ENCODE data around the gene CLCNKA. TPM values are rescaled to one million over a fixed set of nuclear protein-coding genes. Genes with fewer than 3 reads are reported as not detected.
"Not testable (repeated sequence)": the region's sequence is repeated elsewhere in the genome, so short reads cannot be mapped to it uniquely, and the experiment has no call there.

The CLCNKA gene
- total RNA-seq, 5 donors from 2014 or later (not counting 1 experiment from before 2014, with no cell fraction given): not detected

DNA sequence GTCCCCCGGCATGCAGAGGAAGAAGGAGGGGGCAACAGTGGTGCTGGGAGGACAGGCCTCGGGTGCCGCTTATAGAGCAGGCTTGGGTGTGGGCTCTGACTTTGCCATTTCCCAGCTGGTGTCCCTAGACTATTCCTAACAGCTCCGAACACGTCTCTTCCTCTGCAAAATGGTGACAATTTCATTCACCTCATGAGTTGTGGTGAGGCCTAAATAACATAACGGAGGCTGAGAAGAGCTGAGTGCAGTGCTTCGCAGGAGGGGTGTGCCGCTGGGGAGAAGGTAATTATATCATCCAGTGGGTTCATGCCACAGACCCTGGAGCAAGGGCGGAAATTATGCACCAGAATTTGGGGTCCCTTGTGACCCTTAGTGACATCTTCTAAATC lies 40.8 kb downstream of the CLCNKA start:
- peaks cover 0 to 26% of the 10 kb centered on the region in 2 experiments for H3K27me3 ChIP-seq (replicated peaks in 1 of 2; ENCODE audit: control insufficient read depth in 2 of 2, extremely low read depth in 1 of 2, insufficient read depth in 2 of 2, low read length in 1 of 2)
- H3K27me3 Mint-ChIP-seq; H3K9me3 Mint-ChIP-seq; H3K4me3 ChIP-seq (ENCODE audit: control insufficient read depth in 1 of 2, extremely low read depth in 1 of 2, low read length in 1 of 2); DNase-seq; H3K4me1 ChIP-seq (ENCODE audit: control insufficient read depth in 1 of 2, extremely low read depth in 1 of 2, insufficient read depth in 2 of 2, low read length in 2 of 2); CTCF ChIA-PET; H3K27ac ChIP-seq (ENCODE audit: low read length); H3K36me3 ChIP-seq (ENCODE audit: control insufficient read depth in 2 of 2, extremely low read depth in 1 of 2, insufficient read depth in 1 of 2, low read length in 1 of 2); H3K9me3 ChIP-seq; POLR2A ChIA-PET; H3K36me3 Mint-ChIP-seq; H3K27ac Mint-ChIP-seq; ATAC-seq (replicated peaks in 1 of 4); H3K4me3 Mint-ChIP-seq: not testable (repeated sequence)
- WGBS (ENCODE audit: insufficient coverage): 92% methylated on average over 1 of the region's 9 CpGs
- H3K4me1 Mint-ChIP-seq: peaks cover 14 to 18% (median 18%) of the 10 kb centered on the region in 3 donors

DNA sequence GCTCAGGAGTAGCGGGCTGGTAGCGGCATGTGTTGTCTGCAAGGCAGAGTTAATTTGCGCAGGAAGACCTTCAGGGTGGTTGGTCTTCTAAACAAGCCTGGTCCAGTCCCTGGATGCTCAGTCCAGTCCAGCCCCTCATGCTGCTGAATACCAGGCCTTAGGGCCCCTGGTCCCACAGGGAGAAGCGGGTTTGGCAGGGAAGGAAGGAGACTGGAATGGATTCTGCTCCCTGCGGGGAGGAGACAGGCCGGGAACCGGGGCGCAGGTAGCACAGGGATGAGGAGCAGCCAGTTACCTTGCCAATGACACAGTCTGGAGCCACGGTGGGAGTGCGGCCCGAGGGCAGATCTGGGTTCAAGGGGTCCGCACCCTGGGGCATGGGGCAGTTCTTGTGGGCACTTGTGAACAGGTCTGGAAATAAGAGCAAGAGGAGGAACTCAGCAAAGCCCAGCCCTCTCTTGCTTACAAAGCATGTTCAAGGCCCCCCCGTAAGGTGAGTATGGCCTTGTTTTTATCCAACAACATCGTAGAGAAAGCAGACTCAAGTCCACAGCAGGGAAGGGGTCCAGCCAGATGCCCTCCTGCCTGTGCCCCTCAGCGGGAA lies 41.5 kb downstream of the CLCNKA start:
- Mint-ChIP-seq H3K27me3 (peaks cover 8 to 9% of the 10 kb centered on the region in 2 donors), H3K4me1 (peaks cover 14 to 18% (median 18%) of the 10 kb centered on the region in 3 donors), H3K27ac (no peak overlapping the region), H3K9me3 (no peaks in the 10 kb centered on the region), H3K4me3 (no peak overlapping the region), H3K36me3 (no peaks in the 10 kb centered on the region)
- Histone ChIP-seq H3K27me3 (replicated peaks in 1 of 2; ENCODE audit: control insufficient read depth in 2 of 2, extremely low read depth in 1 of 2, insufficient read depth in 2 of 2, low read length in 1 of 2) (peaks cover 0 to 30% of the 10 kb centered on the region in 2 experiments), H3K36me3 (ENCODE audit: control insufficient read depth in 2 of 2, extremely low read depth in 1 of 2, insufficient read depth in 1 of 2, low read length in 1 of 2) (no peaks in the 10 kb centered on the region), H3K4me3 (ENCODE audit: control insufficient read depth in 1 of 2, extremely low read depth in 1 of 2, low read length in 1 of 2) (no peak overlapping the region), H3K9me3 (no peaks in the 10 kb centered on the region), H3K27ac (ENCODE audit: low read length) (no peak overlapping the region), H3K4me1 (ENCODE audit: control insufficient read depth in 1 of 2, extremely low read depth in 1 of 2, insufficient read depth in 2 of 2, low read length in 2 of 2) (peaks cover 0 to 6% of the 10 kb centered on the region in 2 experiments)
- CTCF ChIA-PET: no interaction called here
- ATAC-seq (replicated peaks in 1 of 4) (no peak), DNase-seq (no peak)
- POLR2A ChIA-PET: no interaction called here
- 89% methylated on average over 11 of the region's 15 CpGs for WGBS (ENCODE audit: insufficient coverage)

DNA sequence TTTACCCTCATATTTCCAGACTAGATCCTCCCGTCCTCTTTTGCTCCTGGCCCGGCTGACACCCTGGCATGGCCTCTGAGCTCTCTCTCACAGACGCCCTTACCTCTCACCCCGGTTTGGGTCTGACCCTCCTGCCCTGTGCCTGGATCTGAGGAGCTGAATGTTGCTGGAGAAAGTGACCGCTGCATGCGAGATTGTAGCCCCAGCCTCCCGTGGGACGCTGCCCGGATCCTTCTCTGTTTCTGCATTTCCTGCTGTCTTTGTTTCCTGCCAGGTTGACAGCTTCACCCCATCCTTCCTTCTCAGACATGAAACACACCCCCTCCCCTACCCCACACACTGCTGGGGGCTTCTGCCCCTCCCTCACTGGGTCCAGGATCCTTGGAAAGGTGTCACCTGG lies 42.1 kb downstream of the CLCNKA start:
- Mint-ChIP-seq H3K9me3 (no peaks in the 10 kb centered on the region), H3K27me3 (peaks cover 8 to 9% of the 10 kb centered on the region in 2 donors), H3K36me3 (no peaks in the 10 kb centered on the region), H3K27ac (no peak overlapping the region), H3K4me3 (no peak overlapping the region), H3K4me1 (peaks cover 14 to 18% (median 18%) of the 10 kb centered on the region in 3 donors)
- Histone ChIP-seq H3K27me3 (replicated peaks in 1 of 2; ENCODE audit: control insufficient read depth in 2 of 2, extremely low read depth in 1 of 2, insufficient read depth in 2 of 2, low read length in 1 of 2) (peaks cover 0 to 34% of the 10 kb centered on the region in 2 experiments), H3K36me3 (ENCODE audit: control insufficient read depth in 2 of 2, extremely low read depth in 1 of 2, insufficient read depth in 1 of 2, low read length in 1 of 2) (no peaks in the 10 kb centered on the region), H3K4me1 (ENCODE audit: control insufficient read depth in 1 of 2, extremely low read depth in 1 of 2, insufficient read depth in 2 of 2, low read length in 2 of 2) (peaks cover 0 to 6% of the 10 kb centered on the region in 2 experiments), H3K4me3 (ENCODE audit: control insufficient read depth in 1 of 2, extremely low read depth in 1 of 2, low read length in 1 of 2) (no peak overlapping the region), H3K9me3 (no peaks in the 10 kb centered on the region), H3K27ac (ENCODE audit: low read length) (no peak overlapping the region)
- WGBS (ENCODE audit: insufficient coverage): 48% methylated on average over 7 of the region's 9 CpGs
- DNase-seq: no peak
- ChIA-PET CTCF (no interaction called here), POLR2A (no interaction called here)
- ATAC-seq (replicated peaks in 1 of 4): no peak

DNA sequence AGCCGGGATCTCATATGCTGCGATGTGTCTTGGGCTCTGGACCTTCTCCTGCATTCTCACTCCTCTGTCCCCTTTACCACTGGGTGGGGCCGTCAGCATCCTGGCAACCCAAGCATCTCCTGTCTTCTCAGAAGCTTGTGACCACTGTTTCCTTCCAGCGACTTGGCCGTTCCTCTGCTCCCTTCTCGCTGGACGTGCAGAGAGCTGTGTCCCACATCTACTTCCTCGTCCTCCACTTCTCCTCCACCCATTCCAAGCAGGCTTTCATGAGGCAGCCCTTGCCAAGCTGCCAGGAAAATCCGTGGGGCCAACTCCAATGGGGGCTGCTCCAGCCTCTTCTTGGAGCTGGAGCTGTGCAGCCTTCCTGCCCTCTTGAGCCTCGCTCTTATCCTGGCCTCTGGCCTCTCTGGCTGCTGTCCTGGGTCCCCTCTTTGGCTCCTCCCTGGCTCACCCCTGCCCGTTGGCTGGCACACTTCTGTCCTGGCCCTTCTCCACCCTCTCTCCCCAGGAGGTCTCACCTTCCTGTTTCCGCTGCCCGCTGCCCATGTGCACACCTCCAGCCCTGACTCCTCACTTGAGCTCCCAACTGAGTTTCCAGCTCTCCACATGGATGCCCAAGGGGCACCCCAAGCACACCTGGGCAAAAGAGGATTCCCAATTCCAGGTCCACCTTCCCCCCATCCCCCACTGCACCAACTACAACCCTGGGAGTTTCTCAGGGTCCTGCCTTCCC lies 42.9 kb downstream of the CLCNKA start:
- CTCF ChIA-PET: no interaction called here
- no peak overlapping the region for H3K4me3 ChIP-seq (ENCODE audit: control insufficient read depth in 1 of 2, extremely low read depth in 1 of 2, low read length in 1 of 2)
- 37% methylated on average over 13 of the region's 13 CpGs for WGBS (ENCODE audit: insufficient coverage)
- peak overlapping the region in 1 of 2 donors; percentile 53 for H3K27ac Mint-ChIP-seq
- H3K4me3 Mint-ChIP-seq: peak overlapping the region in 1 of 3 donors; percentile 11
- ATAC-seq (replicated peaks in 1 of 4) (no peak), DNase-seq (no peak)
- no peaks in the 10 kb centered on the region for H3K36me3 ChIP-seq (ENCODE audit: control insufficient read depth in 2 of 2, extremely low read depth in 1 of 2, insufficient read depth in 1 of 2, low read length in 1 of 2)
- H3K9me3 Mint-ChIP-seq: no peaks in the 10 kb centered on the region
- peaks cover 8 to 9% of the 10 kb centered on the region in 2 donors for H3K27me3 Mint-ChIP-seq
- H3K36me3 Mint-ChIP-seq: no peaks in the 10 kb centered on the region
- H3K27ac ChIP-seq (ENCODE audit: low read length): no peak overlapping the region
- H3K27me3 ChIP-seq (replicated peaks in 1 of 2; ENCODE audit: control insufficient read depth in 2 of 2, extremely low read depth in 1 of 2, insufficient read depth in 2 of 2, low read length in 1 of 2): peaks cover 0 to 34% of the 10 kb centered on the region in 2 experiments
- POLR2A ChIA-PET: no interaction called here
- peaks cover 0 to 11% of the 10 kb centered on the region in 2 experiments for H3K4me1 ChIP-seq (ENCODE audit: control insufficient read depth in 1 of 2, extremely low read depth in 1 of 2, insufficient read depth in 2 of 2, low read length in 2 of 2)
- H3K9me3 ChIP-seq: no peaks in the 10 kb centered on the region
- H3K4me1 Mint-ChIP-seq: peaks cover 14 to 20% (median 18%) of the 10 kb centered on the region in 3 donors

DNA sequence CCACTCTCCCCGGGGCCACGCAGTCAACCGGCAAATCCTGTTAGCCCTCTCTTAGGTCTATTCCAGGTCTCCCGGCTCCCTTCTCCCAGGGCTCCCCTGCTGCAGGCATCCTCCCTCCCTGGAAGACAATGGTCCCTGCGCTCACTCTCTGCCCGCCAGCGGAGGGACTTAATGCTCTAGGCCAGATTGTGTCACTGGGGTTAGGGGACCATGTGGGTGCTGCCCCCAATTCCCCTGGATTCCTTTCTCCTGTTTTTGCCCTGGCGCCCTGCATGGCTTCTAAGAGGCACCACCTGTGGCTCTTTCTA lies 43.4 kb downstream of the CLCNKA start:
- Histone ChIP-seq H3K27ac (ENCODE audit: low read length) (no peak overlapping the region), H3K4me3 (ENCODE audit: control insufficient read depth in 1 of 2, extremely low read depth in 1 of 2, low read length in 1 of 2) (no peak overlapping the region), H3K9me3 (no peaks in the 10 kb centered on the region), H3K36me3 (ENCODE audit: control insufficient read depth in 2 of 2, extremely low read depth in 1 of 2, insufficient read depth in 1 of 2, low read length in 1 of 2) (no peaks in the 10 kb centered on the region), H3K27me3 (replicated peaks in 1 of 2; ENCODE audit: control insufficient read depth in 2 of 2, extremely low read depth in 1 of 2, insufficient read depth in 2 of 2, low read length in 1 of 2) (peaks cover 0 to 34% of the 10 kb centered on the region in 2 experiments), H3K4me1 (ENCODE audit: control insufficient read depth in 1 of 2, extremely low read depth in 1 of 2, insufficient read depth in 2 of 2, low read length in 2 of 2) (peaks cover 0 to 16% of the 10 kb centered on the region in 2 experiments)
- WGBS (ENCODE audit: insufficient coverage): 71% methylated on average over 6 of the region's 8 CpGs
- no peak for ATAC-seq (replicated peaks in 1 of 4)
- Mint-ChIP-seq H3K27ac (no peak overlapping the region), H3K27me3 (peaks cover 9 to 10% of the 10 kb centered on the region in 2 donors), H3K4me1 (peaks cover 19 to 25% (median 22%) of the 10 kb centered on the region in 3 donors), H3K4me3 (peak overlapping the region in 1 of 3 donors; percentile 11), H3K36me3 (no peaks in the 10 kb centered on the region), H3K9me3 (no peaks in the 10 kb centered on the region)
- POLR2A ChIA-PET: no interaction called here
- CTCF ChIA-PET: no interaction called here
- DNase-seq: no peak

DNA sequence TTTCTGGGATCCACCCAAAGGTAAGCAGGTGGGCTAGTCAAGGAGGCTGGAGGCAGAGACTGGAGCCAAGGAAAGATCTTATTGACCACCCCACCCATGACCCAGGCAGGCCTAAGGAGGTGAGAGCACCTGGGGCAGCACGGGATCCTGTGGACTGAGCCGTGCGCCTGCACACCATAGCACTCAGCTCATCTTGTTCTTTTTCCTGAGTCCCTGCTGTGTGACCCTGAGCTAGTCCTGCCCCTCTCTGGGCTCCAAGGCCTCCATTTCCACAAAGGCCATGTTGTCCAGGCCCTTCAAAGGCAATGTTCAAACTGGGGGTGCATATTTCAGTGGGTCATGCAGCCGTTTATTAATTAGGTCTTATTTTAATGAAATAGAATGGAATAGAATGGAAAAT lies 44.4 kb downstream of the CLCNKA start:
- ATAC-seq (replicated peaks in 1 of 4) (no peak), DNase-seq (no peak)
- Histone ChIP-seq H3K9me3 (no peaks in the 10 kb centered on the region), H3K36me3 (ENCODE audit: control insufficient read depth in 2 of 2, extremely low read depth in 1 of 2, insufficient read depth in 1 of 2, low read length in 1 of 2) (no peaks in the 10 kb centered on the region), H3K4me1 (ENCODE audit: control insufficient read depth in 1 of 2, extremely low read depth in 1 of 2, insufficient read depth in 2 of 2, low read length in 2 of 2) (peaks cover 0 to 26% of the 10 kb centered on the region in 2 experiments), H3K27me3 (replicated peaks in 1 of 2; ENCODE audit: control insufficient read depth in 2 of 2, extremely low read depth in 1 of 2, insufficient read depth in 2 of 2, low read length in 1 of 2) (peaks cover 0 to 34% of the 10 kb centered on the region in 2 experiments), H3K27ac (ENCODE audit: low read length) (no peak overlapping the region), H3K4me3 (ENCODE audit: control insufficient read depth in 1 of 2, extremely low read depth in 1 of 2, low read length in 1 of 2) (no peak overlapping the region)
- H3K27me3 Mint-ChIP-seq: peaks cover 9% of the 10 kb centered on the region in 2 donors
- POLR2A ChIA-PET: no interaction called here
- 70% methylated on average over 4 of the region's 4 CpGs for WGBS (ENCODE audit: insufficient coverage)
- no peak overlapping the region for H3K4me3 Mint-ChIP-seq
- CTCF ChIA-PET: no interaction called here
- H3K27ac Mint-ChIP-seq: no peak overlapping the region
- H3K36me3 Mint-ChIP-seq: no peaks in the 10 kb centered on the region
- H3K4me1 Mint-ChIP-seq: peaks cover 22 to 34% (median 25%) of the 10 kb centered on the region in 3 donors
- H3K9me3 Mint-ChIP-seq: no peaks in the 10 kb centered on the region
